ENCODE data around the gene HACD4.

HACD4 gene

GRCh38 chr9:21015995-21016394, 15.4 kb downstream of the HACD4 start:
- DNase-seq, result no peak

GRCh38 chr9:21015129-21015815, 16.2 kb downstream of the HACD4 start:
- no peak for DNase-seq

- DNase-seq, result no peak
Measured at GRCh38 chr9:21002040-21002439, 29.4 kb downstream of the HACD4 start.

- DNase-seq, result no peak
Measured at GRCh38 chr9:21001581-21001980, 29.9 kb downstream of the HACD4 start.

GRCh38 chr9:20997503-20998076, 33.9 kb downstream of the HACD4 start:
- peak; percentile 3 for DNase-seq

- no peak for DNase-seq
Measured at GRCh38 chr9:20996809-20997208, 34.6 kb downstream of the HACD4 start.

- DNase-seq, result no peak
Measured at GRCh38 chr9:20995616-20996015, 35.8 kb downstream of the HACD4 start.

GRCh38 chr9:20994486-20994885, 37.0 kb downstream of the HACD4 start:
- no peak for DNase-seq

GRCh38 chr9:20990867-20991266, 40.6 kb downstream of the HACD4 start:
- peak; percentile 83 for DNase-seq

- DNase-seq, result no peak
Measured at GRCh38 chr9:20989923-20990341, 41.5 kb downstream of the HACD4 start.

- DNase-seq, result no peak
Measured at GRCh38 chr9:20988671-20989315, 42.6 kb downstream of the HACD4 start.

GRCh38 chr9:20988061-20988460, 43.4 kb downstream of the HACD4 start:
- no peak for DNase-seq

- no peak for DNase-seq
Measured at GRCh38 chr9:20987521-20987920, 43.9 kb downstream of the HACD4 start.

- no peak for DNase-seq
Measured at GRCh38 chr9:20985851-20986600, 45.4 kb downstream of the HACD4 start.

GRCh38 chr9:20984506-20984905, 46.9 kb downstream of the HACD4 start:
- DNase-seq, result no peak

GRCh38 chr9:20981486-20981885, 50.0 kb downstream of the HACD4 start:
- no peak for DNase-seq

GRCh38 chr9:20980832-20981455, 50.5 kb downstream of the HACD4 start:
- DNase-seq, result peak; percentile 61

GRCh38 chr9:20978249-20978648, 53.2 kb downstream of the HACD4 start:
- DNase-seq, result no peak

- peak; percentile 15 for DNase-seq
Measured at GRCh38 chr9:20974191-20974938, 57.1 kb downstream of the HACD4 start.

- DNase-seq, result peak; percentile 43
Measured at GRCh38 chr9:20973246-20973947, 58.0 kb downstream of the HACD4 start.

GRCh38 chr9:20972684-20973083, 58.8 kb downstream of the HACD4 start:
- no peak for DNase-seq

Data from OCI-M1 (cell line).